Muscle of leg (tissue), 11 donors: Measurements from ENCODE around the gene ACTL8. TPM values are rescaled to one million over a fixed set of nuclear protein-coding genes. Genes with fewer than 3 reads are reported as not detected.
A peak's percentile ranks its signal among the peaks of the same experiment; 100 is the strongest.

Experiments
- DNase-seq: peaks from one replicate; pipeline ENCODE4 v3.0.0; 2013
- H3K27ac ChIP-seq: one replicate; pipeline ENCODE4 v1.5.1; 2013; ENCODE audit warnings: mild to moderate bottlenecking, low read length, control low read depth
- H3K27me3 ChIP-seq: one replicate; pipeline ENCODE4 v1.6.1; 2013; ENCODE audit warnings: low read length; ENCODE audit not compliant: control insufficient read depth, insufficient read depth
- H3K36me3 ChIP-seq: one replicate; pipeline ENCODE4 v1.6.1; 2013; ENCODE audit warnings: low read length; ENCODE audit not compliant: control insufficient read depth, insufficient read depth
- H3K4me1 ChIP-seq: one replicate; pipeline ENCODE4 v1.6.1; 2013; ENCODE audit warnings: low read length; ENCODE audit not compliant: control insufficient read depth, insufficient read depth
- H3K4me3 ChIP-seq: one replicate; pipeline ENCODE4 v1.5.1; 2013; ENCODE audit warnings: low read length, control low read depth
- H3K9me3 ChIP-seq: replicated peaks from 2 replicates; pipeline ENCODE4 v1.6.1; 2013; ENCODE audit warnings: low read depth, low read length; ENCODE audit not compliant: control insufficient read depth
- WGBS: methylation state at CpG from one replicate; pipeline ENCODE4 v1.1.5; 2013; ENCODE audit warnings: missing lambda C conversion rate; ENCODE audit not compliant: insufficient coverage; 5-methylcytosine and 5-hydroxymethylcytosine counted together
- polyA plus RNA-seq, 8 donors: library from polyadenylated mRNA; unstranded; fragments of 120-200 nt; gene quantifications; one replicate each; pipeline versions ENCODE4 v1.2.1 to v1.2.3, GENCODE V29; 2013; ENCODE audit warnings: inconsistent platforms in 1 of 8, low replicate concordance in 1 of 8; ENCODE audit not compliant: insufficient read length in 8 of 8, insufficient read depth in 1 of 8
- total RNA-seq: library from RNA; stranded (reverse); fragments of 120-200 nt; gene quantifications from one replicate; pipeline ENCODE4 v1.2.4, GENCODE V29; 2013

ACTL8 gene
- total and polyA plus RNA-seq, 9 donors = not detected

GRCh38 chr1:17822741-17823426, 67.8 kb downstream of the ACTL8 start:
- no peaks in the 10 kb centered on the region for H3K9me3 ChIP-seq
- H3K4me1 ChIP-seq = peaks cover 2% of the 10 kb centered on the region
- no peak overlapping the region for H3K27ac ChIP-seq
- WGBS = 93% methylated on average over 22 of the region's 22 CpGs
- no peak for DNase-seq
- no peaks in the 10 kb centered on the region for H3K36me3 ChIP-seq
- peaks cover 7% of the 10 kb centered on the region for H3K27me3 ChIP-seq
- H3K4me3 ChIP-seq = no peak overlapping the region

- 57% methylated on average over 33 of the region's 33 CpGs for WGBS
- no peaks in the 10 kb centered on the region for H3K9me3 ChIP-seq
Observed at GRCh38 chr1:17825273-17826164, 70.4 kb downstream of the ACTL8 start.

GRCh38 chr1:17826165-17826488, 71.0 kb downstream of the ACTL8 start:
- no peaks in the 10 kb centered on the region for H3K9me3 ChIP-seq
- no peak overlapping the region for H3K4me3 ChIP-seq
- DNase-seq = peak; percentile 28
- no peak overlapping the region for H3K27ac ChIP-seq
- H3K4me1 ChIP-seq = no peaks in the 10 kb centered on the region
- H3K36me3 ChIP-seq = no peaks in the 10 kb centered on the region
- H3K27me3 ChIP-seq = peaks cover 10% of the 10 kb centered on the region
- WGBS = 12% methylated on average over 13 of the region's 16 CpGs

More at GRCh38 chr1:17825273-17826164, 70.4 kb downstream of the ACTL8 start:
- Histone ChIP-seq H3K4me3 (no peak overlapping the region), H3K27ac (no peak overlapping the region), H3K36me3 (no peaks in the 10 kb centered on the region), H3K4me1 (no peaks in the 10 kb centered on the region), H3K27me3 (peaks cover 10% of the 10 kb centered on the region)
- DNase-seq = no peak

- H3K27me3 ChIP-seq = peaks cover 10% of the 10 kb centered on the region
- H3K27ac ChIP-seq = no peak overlapping the region
- H3K36me3 ChIP-seq = no peaks in the 10 kb centered on the region
- DNase-seq = no peak
- H3K4me3 ChIP-seq = no peak overlapping the region
- WGBS = 33% methylated on average over 1 of the region's 4 CpGs
- no peaks in the 10 kb centered on the region for H3K9me3 ChIP-seq
- no peaks in the 10 kb centered on the region for H3K4me1 ChIP-seq
Observed at GRCh38 chr1:17828991-17829390, 73.9 kb downstream of the ACTL8 start.

- 66% methylated on average over 6 of the region's 6 CpGs for WGBS
- peak; percentile 7 for DNase-seq
- no peak overlapping the region for H3K27ac ChIP-seq
Observed at GRCh38 chr1:17829579-17829978, 74.4 kb downstream of the ACTL8 start.

GRCh38 chr1:17831597-17831996, 76.5 kb downstream of the ACTL8 start:
- Histone ChIP-seq H3K9me3 (no peaks in the 10 kb centered on the region), H3K27me3 (peaks cover 7% of the 10 kb centered on the region), H3K36me3 (no peaks in the 10 kb centered on the region), H3K27ac (no peak overlapping the region), H3K4me1 (no peaks in the 10 kb centered on the region), H3K4me3 (no peak overlapping the region)
- 9% methylated on average over 5 of the region's 7 CpGs for WGBS
- DNase-seq = peak; percentile 77

More at GRCh38 chr1:17829579-17829978, 74.4 kb downstream of the ACTL8 start:
- no peaks in the 10 kb centered on the region for H3K9me3 ChIP-seq
- H3K4me3 ChIP-seq = no peak overlapping the region
- no peaks in the 10 kb centered on the region for H3K4me1 ChIP-seq
- H3K27me3 ChIP-seq = peaks cover 10% of the 10 kb centered on the region
- H3K36me3 ChIP-seq = no peaks in the 10 kb centered on the region

GRCh38 chr1:17833661-17834501, 78.7 kb downstream of the ACTL8 start:
- DNase-seq = no peak
- Histone ChIP-seq H3K9me3 (no peaks in the 10 kb centered on the region), H3K27ac (no peak overlapping the region), H3K36me3 (no peaks in the 10 kb centered on the region), H3K4me1 (no peaks in the 10 kb centered on the region), H3K4me3 (no peak overlapping the region), H3K27me3 (peaks cover 8% of the 10 kb centered on the region)
- 76% methylated on average over 7 of the region's 15 CpGs for WGBS

GRCh38 chr1:17834561-17835100, 79.5 kb downstream of the ACTL8 start:
- WGBS = 53% methylated on average over 7 of the region's 8 CpGs
- no peak for DNase-seq
- Histone ChIP-seq H3K4me3 (no peak overlapping the region), H3K27ac (no peak overlapping the region), H3K36me3 (no peaks in the 10 kb centered on the region), H3K4me1 (no peaks in the 10 kb centered on the region), H3K27me3 (peaks cover 9% of the 10 kb centered on the region), H3K9me3 (no peaks in the 10 kb centered on the region)

GRCh38 chr1:17837233-17838030, 82.3 kb downstream of the ACTL8 start:
- WGBS = 83% methylated on average over 1 of the region's 12 CpGs
- no peaks in the 10 kb centered on the region for H3K9me3 ChIP-seq
- H3K4me1 ChIP-seq = no peaks in the 10 kb centered on the region
- no peak overlapping the region for H3K27ac ChIP-seq
- no peak for DNase-seq
- H3K4me3 ChIP-seq = no peak overlapping the region
- peaks cover 11% of the 10 kb centered on the region for H3K27me3 ChIP-seq
- H3K36me3 ChIP-seq = no peaks in the 10 kb centered on the region
